SK-N-SH (cell line): Measurements from ENCODE around the gene ZNF444.

Experiments
- GABPA ChIP-seq: IDR thresholded peaks from 2 replicates; pipeline ENCODE4 v1.4.0; 2012; ENCODE audit warnings: low read depth, mild to moderate bottlenecking
- GATA2 ChIP-seq: sonication (generic); formaldehyde crosslinking; IDR thresholded peaks from 2 replicates; pipeline ENCODE4 v1.5.0; 2020; ENCODE audit warnings: mild to moderate bottlenecking, missing genetic modification reagents
- MEF2A ChIP-seq: IDR thresholded peaks from 2 replicates; pipeline ENCODE4 v1.4.0; 2012; ENCODE audit warnings: low read depth, borderline replicate concordance
- POLR2AphosphoS5 ChIP-seq: IDR thresholded peaks from 2 replicates; pipeline ENCODE4 v1.6.1; 2012; ENCODE audit warnings: low read depth, low read length
- RCOR1 ChIP-seq: fragments of 150-350 bp; IDR thresholded peaks from 2 replicates; pipeline ENCODE4 v1.6.1; 2017; ENCODE audit warnings: antibody characterized with exemption, low read length
- RXRA ChIP-seq: IDR thresholded peaks from 2 replicates; pipeline ENCODE4 v1.4.0; 2012; ENCODE audit warnings: low read depth, mild to moderate bottlenecking, borderline replicate concordance
- TAF1 ChIP-seq: IDR thresholded peaks from 2 replicates; pipeline ENCODE4 v1.6.1; 2012; ENCODE audit warnings: low read depth, mild to moderate bottlenecking, low read length, moderate library complexity, borderline replicate concordance
- TF ChIP-seq, protein P1 (sequence below): IDR thresholded peaks from 2 replicates; pipeline ENCODE4 v1.6.1; 2012; ENCODE audit warnings: mild to moderate bottlenecking, low read depth, low read length, moderate library complexity
- TF ChIP-seq, protein P2 (sequence below): fragments of 200-600 bp; sonication (generic); IDR thresholded peaks from 2 replicates; pipeline ENCODE4 v1.6.1; 2017; ENCODE audit warnings: antibody characterized with exemption, mild to moderate bottlenecking, moderate library complexity
- TF ChIP-seq, protein P3 (sequence below): IDR thresholded peaks from 2 replicates; pipeline ENCODE4 v1.4.0; 2012; ENCODE audit warnings: low read depth, borderline replicate concordance
- TF ChIP-seq, protein P4 (sequence below): IDR thresholded peaks from 2 replicates; pipeline ENCODE4 v1.4.0; 2012; ENCODE audit warnings: low read depth
- TF ChIP-seq, protein P5 (sequence below): fragments of 150-350 bp; IDR thresholded peaks from 2 replicates; pipeline ENCODE4 v1.6.1; 2017; ENCODE audit warnings: antibody characterized with exemption, low read length, low read depth, borderline replicate concordance

DNA sequence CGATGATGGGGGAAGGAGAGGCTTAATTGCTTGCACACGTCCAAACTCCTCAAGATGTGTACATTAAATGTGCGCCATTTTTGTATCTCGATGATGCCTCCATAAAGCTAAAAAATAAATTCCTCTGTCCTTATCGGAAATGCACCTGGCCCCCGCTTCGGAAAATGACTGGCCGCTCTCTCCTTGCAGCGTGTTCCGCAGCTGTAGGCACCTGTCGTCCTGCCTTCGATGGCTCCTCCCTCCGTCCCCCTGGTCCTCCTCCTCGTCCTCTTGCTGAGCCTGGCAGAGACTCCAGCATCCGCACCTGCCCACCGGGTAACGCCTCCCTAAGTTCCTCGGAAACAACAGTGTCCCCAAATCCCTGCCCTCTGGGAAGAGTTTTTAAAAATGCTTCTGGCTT, 35.8 kb downstream of the ZNF444 start:
- TF ChIP-seq POLR2AphosphoS5 (no peak), GATA2 (CRISPR knock-in tag) (no peak), TAF1 (no peak), RXRA (no peak), MEF2A (no peak), RCOR1 (no peak), GABPA (no peak)
- TF ChIP-seq, protein P1, sequence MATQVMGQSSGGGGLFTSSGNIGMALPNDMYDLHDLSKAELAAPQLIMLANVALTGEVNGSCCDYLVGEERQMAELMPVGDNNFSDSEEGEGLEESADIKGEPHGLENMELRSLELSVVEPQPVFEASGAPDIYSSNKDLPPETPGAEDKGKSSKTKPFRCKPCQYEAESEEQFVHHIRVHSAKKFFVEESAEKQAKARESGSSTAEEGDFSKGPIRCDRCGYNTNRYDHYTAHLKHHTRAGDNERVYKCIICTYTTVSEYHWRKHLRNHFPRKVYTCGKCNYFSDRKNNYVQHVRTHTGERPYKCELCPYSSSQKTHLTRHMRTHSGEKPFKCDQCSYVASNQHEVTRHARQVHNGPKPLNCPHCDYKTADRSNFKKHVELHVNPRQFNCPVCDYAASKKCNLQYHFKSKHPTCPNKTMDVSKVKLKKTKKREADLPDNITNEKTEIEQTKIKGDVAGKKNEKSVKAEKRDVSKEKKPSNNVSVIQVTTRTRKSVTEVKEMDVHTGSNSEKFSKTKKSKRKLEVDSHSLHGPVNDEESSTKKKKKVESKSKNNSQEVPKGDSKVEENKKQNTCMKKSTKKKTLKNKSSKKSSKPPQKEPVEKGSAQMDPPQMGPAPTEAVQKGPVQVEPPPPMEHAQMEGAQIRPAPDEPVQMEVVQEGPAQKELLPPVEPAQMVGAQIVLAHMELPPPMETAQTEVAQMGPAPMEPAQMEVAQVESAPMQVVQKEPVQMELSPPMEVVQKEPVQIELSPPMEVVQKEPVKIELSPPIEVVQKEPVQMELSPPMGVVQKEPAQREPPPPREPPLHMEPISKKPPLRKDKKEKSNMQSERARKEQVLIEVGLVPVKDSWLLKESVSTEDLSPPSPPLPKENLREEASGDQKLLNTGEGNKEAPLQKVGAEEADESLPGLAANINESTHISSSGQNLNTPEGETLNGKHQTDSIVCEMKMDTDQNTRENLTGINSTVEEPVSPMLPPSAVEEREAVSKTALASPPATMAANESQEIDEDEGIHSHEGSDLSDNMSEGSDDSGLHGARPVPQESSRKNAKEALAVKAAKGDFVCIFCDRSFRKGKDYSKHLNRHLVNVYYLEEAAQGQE = no peak
- TF ChIP-seq, protein P2, sequence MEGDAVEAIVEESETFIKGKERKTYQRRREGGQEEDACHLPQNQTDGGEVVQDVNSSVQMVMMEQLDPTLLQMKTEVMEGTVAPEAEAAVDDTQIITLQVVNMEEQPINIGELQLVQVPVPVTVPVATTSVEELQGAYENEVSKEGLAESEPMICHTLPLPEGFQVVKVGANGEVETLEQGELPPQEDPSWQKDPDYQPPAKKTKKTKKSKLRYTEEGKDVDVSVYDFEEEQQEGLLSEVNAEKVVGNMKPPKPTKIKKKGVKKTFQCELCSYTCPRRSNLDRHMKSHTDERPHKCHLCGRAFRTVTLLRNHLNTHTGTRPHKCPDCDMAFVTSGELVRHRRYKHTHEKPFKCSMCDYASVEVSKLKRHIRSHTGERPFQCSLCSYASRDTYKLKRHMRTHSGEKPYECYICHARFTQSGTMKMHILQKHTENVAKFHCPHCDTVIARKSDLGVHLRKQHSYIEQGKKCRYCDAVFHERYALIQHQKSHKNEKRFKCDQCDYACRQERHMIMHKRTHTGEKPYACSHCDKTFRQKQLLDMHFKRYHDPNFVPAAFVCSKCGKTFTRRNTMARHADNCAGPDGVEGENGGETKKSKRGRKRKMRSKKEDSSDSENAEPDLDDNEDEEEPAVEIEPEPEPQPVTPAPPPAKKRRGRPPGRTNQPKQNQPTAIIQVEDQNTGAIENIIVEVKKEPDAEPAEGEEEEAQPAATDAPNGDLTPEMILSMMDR = no peak
- TF ChIP-seq, protein P3, sequence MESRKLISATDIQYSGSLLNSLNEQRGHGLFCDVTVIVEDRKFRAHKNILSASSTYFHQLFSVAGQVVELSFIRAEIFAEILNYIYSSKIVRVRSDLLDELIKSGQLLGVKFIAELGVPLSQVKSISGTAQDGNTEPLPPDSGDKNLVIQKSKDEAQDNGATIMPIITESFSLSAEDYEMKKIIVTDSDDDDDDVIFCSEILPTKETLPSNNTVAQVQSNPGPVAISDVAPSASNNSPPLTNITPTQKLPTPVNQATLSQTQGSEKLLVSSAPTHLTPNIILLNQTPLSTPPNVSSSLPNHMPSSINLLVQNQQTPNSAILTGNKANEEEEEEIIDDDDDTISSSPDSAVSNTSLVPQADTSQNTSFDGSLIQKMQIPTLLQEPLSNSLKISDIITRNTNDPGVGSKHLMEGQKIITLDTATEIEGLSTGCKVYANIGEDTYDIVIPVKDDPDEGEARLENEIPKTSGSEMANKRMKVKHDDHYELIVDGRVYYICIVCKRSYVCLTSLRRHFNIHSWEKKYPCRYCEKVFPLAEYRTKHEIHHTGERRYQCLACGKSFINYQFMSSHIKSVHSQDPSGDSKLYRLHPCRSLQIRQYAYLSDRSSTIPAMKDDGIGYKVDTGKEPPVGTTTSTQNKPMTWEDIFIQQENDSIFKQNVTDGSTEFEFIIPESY = no peak
- TF ChIP-seq, protein P4, sequence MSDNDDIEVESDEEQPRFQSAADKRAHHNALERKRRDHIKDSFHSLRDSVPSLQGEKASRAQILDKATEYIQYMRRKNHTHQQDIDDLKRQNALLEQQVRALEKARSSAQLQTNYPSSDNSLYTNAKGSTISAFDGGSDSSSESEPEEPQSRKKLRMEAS = no peak
- TF ChIP-seq, protein P5, sequence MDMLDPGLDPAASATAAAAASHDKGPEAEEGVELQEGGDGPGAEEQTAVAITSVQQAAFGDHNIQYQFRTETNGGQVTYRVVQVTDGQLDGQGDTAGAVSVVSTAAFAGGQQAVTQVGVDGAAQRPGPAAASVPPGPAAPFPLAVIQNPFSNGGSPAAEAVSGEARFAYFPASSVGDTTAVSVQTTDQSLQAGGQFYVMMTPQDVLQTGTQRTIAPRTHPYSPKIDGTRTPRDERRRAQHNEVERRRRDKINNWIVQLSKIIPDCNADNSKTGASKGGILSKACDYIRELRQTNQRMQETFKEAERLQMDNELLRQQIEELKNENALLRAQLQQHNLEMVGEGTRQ = no peak
